ENCODE data around the gene NGB.
"Not testable (repeated sequence)": the region's sequence is repeated elsewhere in the genome, so short reads cannot be mapped to it uniquely, and the experiment has no call there.

NGB gene

DNA sequence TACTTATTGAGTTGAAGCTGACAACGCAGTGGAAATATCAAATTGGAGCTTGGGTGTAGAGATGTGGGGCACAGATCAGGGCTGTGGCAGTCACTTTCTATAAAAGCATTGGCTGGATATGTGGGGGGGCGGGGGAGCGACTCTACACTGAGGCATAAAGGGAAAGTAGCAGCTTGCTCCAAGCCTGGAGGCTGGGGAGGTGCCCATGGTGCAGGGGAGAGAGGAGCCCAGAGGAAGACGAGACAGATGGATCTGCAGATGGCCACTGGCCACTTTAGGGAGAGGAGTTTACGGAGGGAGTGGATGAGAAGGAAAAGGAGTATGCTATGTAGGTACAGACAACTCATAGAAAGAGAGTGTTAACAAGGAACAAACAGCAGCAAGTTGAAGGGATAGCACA lies 13.5 kb upstream of the NGB start:
- TF ChIP-seq, protein P1, sequence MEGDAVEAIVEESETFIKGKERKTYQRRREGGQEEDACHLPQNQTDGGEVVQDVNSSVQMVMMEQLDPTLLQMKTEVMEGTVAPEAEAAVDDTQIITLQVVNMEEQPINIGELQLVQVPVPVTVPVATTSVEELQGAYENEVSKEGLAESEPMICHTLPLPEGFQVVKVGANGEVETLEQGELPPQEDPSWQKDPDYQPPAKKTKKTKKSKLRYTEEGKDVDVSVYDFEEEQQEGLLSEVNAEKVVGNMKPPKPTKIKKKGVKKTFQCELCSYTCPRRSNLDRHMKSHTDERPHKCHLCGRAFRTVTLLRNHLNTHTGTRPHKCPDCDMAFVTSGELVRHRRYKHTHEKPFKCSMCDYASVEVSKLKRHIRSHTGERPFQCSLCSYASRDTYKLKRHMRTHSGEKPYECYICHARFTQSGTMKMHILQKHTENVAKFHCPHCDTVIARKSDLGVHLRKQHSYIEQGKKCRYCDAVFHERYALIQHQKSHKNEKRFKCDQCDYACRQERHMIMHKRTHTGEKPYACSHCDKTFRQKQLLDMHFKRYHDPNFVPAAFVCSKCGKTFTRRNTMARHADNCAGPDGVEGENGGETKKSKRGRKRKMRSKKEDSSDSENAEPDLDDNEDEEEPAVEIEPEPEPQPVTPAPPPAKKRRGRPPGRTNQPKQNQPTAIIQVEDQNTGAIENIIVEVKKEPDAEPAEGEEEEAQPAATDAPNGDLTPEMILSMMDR (conservative IDR thresholded peaks at IDR 0.05; ENCODE audit: low read depth) = no peak
- ChIA-PET POLR2A (ENCODE audit: low non-redundant PET) (no interaction called here), CTCF (no interaction called here)
- H3K27ac ChIP-seq = no peak overlapping the region
- DNase-seq (ENCODE audit: low spot score) = no peak

DNA sequence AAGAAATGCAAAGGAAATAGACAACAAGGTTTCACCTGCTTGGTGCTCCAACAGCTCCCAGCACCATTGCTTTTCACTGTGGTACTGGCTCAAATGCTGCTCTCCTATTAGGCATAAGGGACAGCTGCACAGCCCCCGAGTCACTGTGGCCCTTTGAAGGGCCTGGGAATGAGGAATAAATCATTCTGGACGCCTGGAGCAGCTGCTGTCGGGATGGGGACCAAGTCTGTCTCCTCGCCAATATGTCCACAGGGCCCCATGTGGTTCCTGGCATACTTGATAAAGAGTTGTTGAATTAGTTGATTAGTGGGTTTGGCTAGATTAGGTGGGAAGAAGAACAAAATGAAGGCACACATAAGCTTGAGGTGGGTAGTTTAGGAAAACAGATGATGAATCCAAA lies 13.1 kb upstream of the NGB start:
- ChIA-PET CTCF (interaction anchor here (0.5 kb wide), 1 partner anchor 745 kb away, joined by 9 read pairs; no protein-coding TSS in a partner anchor), POLR2A (ENCODE audit: low non-redundant PET) (no interaction called here)
- TF ChIP-seq, protein P1 (conservative IDR thresholded peaks at IDR 0.05; ENCODE audit: low read depth) = no peak
- no peak overlapping the region for H3K27ac ChIP-seq
- no peak for DNase-seq (ENCODE audit: low spot score)

DNA sequence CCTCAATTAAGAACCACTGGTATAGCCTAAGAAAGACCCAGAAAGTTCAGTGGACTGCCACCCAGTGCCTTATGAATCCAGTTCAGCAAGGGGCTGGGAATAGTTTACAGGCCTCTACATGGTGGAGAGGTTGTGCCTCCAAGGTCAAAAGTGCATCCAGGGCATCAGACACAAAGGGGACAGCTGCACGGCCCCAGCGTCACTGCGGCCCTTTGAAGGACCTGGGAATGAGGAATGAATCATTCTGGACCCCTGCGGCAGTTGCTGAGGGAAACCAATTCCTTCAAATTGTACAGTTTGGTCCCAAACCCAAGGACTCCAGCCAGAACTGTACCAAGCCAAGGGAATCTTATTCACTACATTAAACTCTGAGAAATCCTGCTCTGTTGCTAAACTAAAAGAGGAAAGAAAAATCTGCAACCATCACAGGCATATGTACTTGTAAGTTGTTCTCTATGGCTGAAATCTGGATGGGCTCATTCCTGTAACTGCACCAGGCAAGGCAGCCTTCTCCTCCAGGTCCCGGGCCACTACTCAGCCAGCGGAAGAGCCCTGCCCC lies 10.9 kb upstream of the NGB start:
- CTCF ChIA-PET = no interaction called here
- no peak overlapping the region for H3K27ac ChIP-seq

DNA sequence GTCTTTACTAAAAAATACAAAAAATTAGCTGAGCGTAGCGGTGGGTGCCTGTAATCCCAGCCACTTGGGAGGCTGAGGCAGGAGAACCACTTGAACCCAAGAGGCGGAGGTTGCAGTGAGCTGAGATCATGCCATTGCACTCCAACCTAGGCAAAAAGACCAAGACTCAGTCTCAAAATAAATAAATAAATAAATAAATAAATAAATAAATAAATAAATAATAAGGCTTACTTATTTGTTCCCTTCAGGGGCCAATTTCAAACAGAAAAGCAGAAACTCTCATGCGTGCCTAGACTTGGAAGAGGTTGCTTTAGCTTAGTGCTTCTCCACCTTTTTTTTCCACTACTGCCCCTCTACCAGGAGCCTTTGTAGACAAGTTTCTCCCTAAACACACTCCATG lies 9.9 kb upstream of the NGB start:
- DNase-seq (ENCODE audit: low spot score); POLR2A ChIA-PET (ENCODE audit: low non-redundant PET); H3K27ac ChIP-seq; CTCF ChIA-PET: not testable (repeated sequence)

More for the DNA sequence above, 10.9 kb upstream of the NGB start:
- TF ChIP-seq, protein P1 (conservative IDR thresholded peaks at IDR 0.05; ENCODE audit: low read depth) = no peak
- no peak for DNase-seq (ENCODE audit: low spot score)
- POLR2A ChIA-PET (ENCODE audit: low non-redundant PET) = no interaction called here

- TF ChIP-seq, protein P1 (conservative IDR thresholded peaks at IDR 0.05; ENCODE audit: low read depth) = no peak
- H3K27ac ChIP-seq = no peak overlapping the region
- ChIA-PET POLR2A (ENCODE audit: low non-redundant PET) (no interaction called here), CTCF (no interaction called here)
- no peak for DNase-seq (ENCODE audit: low spot score)
Measured at GRCh38 chr14:77279719-77280118, 8.7 kb upstream of the NGB start.

DNA sequence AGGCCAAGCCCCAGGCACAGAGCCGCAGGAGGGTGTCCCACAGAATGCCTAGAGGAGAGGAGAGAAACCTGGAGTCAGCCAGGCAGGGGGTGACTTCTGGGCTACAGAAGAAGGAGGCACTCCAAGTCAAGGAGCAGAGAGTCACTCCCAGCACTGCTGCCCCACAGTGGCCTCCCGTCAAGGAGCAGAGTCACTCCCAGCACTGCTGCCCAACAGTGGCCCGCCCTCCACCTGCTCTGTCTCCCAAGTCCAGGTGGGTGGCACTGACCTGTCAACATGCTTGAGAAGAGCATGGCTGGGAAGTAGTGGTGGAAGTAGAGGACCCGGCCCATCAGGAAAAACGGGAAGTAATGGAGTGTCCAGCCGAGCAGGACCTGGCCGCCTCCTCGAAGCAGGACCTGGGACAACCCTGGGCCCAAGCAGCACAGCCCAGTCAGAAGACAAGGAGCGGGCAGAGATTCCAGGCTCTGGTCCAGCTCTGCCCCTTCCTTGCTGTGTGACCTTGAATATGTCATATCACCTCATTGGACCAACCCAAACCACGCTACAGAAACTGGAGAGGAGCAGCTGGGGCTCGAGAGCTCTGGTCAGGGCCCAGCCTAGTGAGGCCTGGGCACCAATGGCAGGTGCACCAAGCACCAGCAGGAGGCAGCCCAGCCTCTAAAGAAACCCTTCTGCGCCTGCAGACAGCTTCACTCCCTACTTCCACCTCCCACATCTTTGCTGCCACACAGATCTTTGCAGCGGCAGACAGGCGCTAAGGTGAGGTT lies 7.6 kb upstream of the NGB start:
- ChIA-PET CTCF (no interaction called here), POLR2A (ENCODE audit: low non-redundant PET) (no interaction called here)
- no peak for DNase-seq (ENCODE audit: low spot score)
- TF ChIP-seq, protein P1 (conservative IDR thresholded peaks at IDR 0.05; ENCODE audit: low read depth) = no peak
- H3K27ac ChIP-seq = no peak overlapping the region

GRCh38 chr14:77276959-77277358 lies 6.0 kb upstream of the NGB start:
- H3K27ac ChIP-seq = no peak overlapping the region
- DNase-seq (ENCODE audit: low spot score) = no peak
- TF ChIP-seq, protein P1 (conservative IDR thresholded peaks at IDR 0.05; ENCODE audit: low read depth) = no peak
- ChIA-PET POLR2A (ENCODE audit: low non-redundant PET) (interaction anchor here (0.6 kb wide), 1 partner anchor 176 kb away, joined by 4 read pairs; no protein-coding TSS in a partner anchor), CTCF (interaction anchor here (0.6 kb wide), 1 partner anchor 52 kb away, joined by 9 read pairs; no protein-coding TSS in a partner anchor)
